Measurements from ENCODE around the gene KRT71.

The KRT71 gene

DNA sequence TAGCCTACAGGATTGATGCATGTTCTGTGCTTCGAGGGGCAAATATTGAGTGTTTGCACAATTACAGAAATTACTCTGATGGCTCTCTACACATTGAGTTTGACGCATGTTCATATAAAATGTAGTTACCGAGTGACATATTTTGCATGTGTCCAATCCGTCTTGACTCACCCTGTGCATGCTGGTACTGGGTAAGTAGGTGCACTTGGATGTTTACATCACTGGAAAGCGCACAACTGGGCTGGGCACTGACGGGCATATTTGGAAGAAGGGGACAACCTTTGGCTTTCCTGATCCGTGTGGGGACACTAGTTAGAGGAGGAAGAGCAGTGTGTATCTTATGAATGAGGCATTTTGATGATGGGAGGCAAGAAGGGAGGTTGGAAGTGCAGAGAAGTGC lies 55.0 kb downstream of the KRT71 start:
- DNase-seq (ENCODE audit: low read depth in 2 of 2), result no peak

DNA sequence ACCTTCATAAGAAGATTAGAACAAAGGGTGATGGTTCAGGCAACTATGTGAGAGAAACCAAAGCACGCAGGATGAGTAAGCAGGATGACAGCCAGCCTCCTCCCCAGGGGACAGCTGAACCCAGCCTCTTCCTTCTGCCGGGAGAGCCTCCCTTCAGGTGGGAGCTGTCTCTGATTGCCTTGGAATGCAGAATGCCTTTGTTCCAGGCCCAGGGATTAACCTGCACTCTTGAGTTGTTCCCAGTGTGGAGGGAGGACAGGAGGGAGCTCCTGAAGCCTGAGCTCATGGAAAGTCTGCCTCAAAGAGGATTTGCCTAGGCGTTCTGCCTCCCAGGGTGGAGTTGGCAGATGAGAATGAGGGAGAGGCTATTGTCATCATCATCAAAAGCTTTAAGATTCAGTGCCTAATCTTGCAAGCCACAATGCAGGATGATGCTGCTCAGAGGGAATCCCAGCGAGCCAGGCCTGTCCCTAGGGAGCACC lies 56.3 kb downstream of the KRT71 start:
- DNase-seq (ENCODE audit: low read depth in 2 of 2), result no peak

DNA sequence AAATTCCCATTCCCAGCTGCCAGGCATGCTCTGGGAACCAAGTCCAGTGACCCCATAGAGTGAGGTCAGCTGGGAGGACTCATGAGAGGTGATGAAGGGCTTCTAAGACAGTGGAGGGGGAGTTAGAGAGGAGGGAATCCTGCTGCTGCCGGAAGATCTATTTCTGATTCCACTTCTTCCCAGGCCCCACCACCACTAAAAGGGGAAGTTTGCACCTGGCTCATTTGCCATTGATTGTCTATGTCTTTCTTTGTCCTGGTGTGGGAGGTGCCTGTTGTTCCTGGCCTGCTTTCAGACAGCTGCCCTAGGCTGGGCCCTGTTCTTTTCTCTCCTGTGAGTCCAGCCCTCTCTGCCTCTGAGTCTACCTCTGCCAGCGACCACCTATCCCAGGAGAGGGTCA lies 56.9 kb downstream of the KRT71 start:
- no peak for DNase-seq (ENCODE audit: low read depth in 2 of 2)

DNA sequence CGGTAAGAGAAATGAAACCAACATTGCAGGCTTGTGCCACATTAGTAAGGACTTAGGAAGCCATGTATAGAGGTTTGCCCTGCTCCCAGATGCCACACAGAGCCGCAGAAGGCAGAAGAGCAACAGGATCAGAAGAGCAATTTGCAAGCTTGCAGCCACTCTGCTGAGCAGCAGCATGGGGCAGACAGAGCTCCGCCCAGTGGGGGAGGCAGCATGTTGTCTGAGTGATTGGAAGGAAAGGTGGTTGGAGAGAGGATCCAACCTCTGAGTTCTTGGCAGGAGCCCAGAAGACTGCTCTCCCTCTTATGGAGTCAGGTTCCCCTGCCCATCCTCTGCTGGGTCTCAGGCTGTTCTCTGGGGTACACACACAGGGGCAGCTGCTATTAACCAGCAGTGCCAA lies 57.6 kb downstream of the KRT71 start:
- DNase-seq (ENCODE audit: low read depth in 2 of 2), result no peak

DNA sequence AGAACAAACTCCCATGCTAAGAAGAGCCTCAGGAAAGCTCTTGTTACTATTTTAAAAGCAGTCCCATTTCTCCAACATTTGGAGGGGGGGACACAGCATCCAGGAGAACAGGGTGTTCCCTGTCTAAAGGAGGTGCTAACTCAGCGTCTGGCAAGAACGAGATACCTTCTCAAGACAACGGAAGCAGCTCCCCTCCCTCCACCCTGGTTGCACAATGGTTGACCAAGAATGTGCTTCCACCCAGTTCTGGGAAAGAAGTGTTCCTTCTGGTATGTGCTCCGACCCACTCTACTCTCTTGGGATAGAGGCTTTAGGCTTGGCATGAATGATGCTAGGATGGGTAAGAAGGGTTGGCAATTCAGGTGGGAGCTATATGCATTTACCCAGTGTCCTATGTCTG lies 58.4 kb downstream of the KRT71 start:
- DNase-seq (ENCODE audit: low read depth in 2 of 2), result no peak

DNA sequence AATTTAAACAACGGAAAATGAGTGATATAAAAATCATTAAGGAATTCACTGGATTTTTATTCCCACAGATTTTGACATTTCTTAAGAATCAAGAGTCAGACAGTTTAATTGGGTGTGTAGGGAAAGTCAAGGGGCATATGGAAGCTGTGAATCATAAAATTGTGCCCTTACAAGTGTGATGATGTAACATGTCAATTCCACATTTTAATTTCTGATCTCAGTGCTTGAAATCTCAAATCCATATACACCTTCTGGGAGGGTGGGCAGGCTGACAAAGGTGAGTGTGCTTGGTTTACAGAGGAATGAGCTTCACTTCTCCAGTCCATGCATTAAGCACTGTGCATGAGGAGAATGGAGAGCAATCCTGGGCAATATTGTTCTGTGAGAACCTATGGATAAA lies 58.8 kb downstream of the KRT71 start:
- DNase-seq (ENCODE audit: low read depth in 2 of 2), result no peak

All from stimulated activated CD4-positive, alpha-beta T cell treated with anti-CD3 and anti-CD28 coated beads, Interleukin-1b, Interleukin-23, amount 100 ng/mL, for 1 hour (primary cell).